GM19193 (cell line): ENCODE data around the gene SNX22.

Experiments used
- POLR2A ChIP-seq: IDR thresholded peaks from 4 replicates; pipeline ENCODE4 v1.6.1; 2011; ENCODE audit not compliant: insufficient read depth, insufficient read length; ENCODE audit errors: extremely low read depth

SNX22 gene

DNA sequence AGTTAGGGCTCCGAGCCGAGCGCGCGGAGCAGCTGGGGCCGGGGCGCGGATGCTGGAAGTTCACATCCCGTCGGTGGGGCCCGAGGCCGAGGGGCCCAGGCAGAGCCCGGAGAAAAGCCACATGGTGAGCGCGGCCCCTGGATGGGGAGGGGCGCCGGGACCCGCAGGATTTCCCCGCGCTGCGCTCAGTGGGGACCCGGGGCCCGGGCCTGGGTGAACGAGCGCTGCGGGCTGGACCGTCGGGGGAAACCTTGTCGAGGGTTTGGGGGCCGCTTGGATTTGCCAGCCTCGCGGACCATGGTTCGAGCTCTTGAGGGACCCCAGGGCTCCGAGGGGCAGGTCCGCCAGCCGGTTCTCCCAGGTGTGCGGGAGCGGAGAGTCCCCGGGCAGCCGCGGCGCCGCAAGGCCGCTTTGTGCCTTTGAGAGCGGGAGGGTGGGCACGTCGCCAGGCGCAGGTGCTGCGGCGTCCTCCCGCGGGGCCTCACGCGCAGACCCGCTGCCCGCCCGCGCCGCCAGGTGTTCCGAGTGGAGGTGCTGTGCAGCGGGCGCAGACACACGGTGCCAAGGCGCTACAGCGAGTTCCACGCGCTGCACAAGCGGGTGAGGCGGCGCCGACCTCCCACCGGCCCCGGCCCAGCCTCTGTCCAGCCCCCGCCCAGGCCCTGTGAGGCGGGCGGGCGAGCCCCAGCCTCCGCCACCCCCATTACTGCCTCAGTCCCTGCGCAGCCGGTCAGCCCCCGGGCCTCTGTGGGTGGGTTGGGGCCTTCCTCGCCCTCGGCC, at the start of gene SNX22:
TSS of gene SNX22 (plus strand) at position 5 of the 780 bp plus-strand sequence. CDS start at position 50, 45 bp downstream.
- TF ChIP-seq POLR2A = peak; percentile 76

- no peak for TF ChIP-seq POLR2A
Measured at GRCh38 chr15:64102497-64102896, 49.0 kb upstream of the SNX22 start.

DNA sequence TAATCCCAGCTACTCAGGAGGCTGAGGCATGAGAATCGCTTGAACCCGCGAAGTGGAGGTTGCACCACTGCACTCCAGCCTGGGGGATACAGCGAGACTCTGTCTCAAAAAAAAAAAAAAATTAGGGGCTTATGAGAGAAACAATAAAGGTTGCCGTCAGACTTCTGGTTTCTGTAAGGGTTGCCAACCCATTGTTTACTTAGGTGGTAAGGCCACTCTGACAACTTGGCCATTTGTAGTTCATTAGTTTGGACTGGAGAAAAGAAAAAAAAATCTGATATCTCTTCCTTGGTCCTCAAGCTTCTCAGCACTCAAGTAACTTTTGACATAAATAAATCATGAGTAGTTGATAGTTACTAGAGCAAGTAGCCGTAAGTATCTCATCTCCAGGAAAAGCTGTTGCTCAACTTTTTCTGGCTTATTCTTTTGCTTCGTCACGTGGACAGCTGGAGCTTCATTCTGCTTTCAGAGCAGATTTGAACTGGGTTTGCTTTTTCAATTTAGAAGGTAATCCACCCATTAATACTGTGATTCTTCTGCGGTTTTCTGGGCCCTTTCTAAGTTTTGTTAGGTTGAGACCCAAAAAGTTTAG, 46.3 kb upstream of the SNX22 start:
- TF ChIP-seq POLR2A = no peak

- TF ChIP-seq POLR2A = no peak
Measured at GRCh38 chr15:64107337-64107736, 44.2 kb upstream of the SNX22 start.

- no peak for TF ChIP-seq POLR2A
Measured at GRCh38 chr15:64110950-64111678, 40.4 kb upstream of the SNX22 start.

- no peak for TF ChIP-seq POLR2A
Measured at GRCh38 chr15:64111679-64112050, 39.9 kb upstream of the SNX22 start.

GRCh38 chr15:64112073-64112772, 39.3 kb upstream of the SNX22 start:
- no peak for TF ChIP-seq POLR2A

DNA sequence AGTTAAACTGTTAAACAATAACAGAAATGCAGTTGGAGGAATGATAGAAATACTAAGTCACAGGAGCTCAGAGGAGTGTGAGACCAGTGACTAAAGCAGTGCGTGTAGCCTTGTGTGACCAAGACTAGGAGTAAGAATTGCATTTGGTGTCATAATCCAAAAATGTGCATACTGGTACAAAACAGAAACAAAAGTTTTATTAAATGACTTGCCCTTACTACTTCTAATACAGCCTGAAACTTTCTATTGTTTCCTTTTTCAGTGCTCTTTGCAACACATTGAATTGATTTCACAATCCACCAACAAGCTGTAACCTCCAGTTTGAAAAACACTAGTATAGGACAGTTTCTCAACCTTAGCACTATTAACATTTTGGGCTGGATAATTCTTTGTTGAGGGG, 38.6 kb upstream of the SNX22 start:
- TF ChIP-seq POLR2A = no peak

DNA sequence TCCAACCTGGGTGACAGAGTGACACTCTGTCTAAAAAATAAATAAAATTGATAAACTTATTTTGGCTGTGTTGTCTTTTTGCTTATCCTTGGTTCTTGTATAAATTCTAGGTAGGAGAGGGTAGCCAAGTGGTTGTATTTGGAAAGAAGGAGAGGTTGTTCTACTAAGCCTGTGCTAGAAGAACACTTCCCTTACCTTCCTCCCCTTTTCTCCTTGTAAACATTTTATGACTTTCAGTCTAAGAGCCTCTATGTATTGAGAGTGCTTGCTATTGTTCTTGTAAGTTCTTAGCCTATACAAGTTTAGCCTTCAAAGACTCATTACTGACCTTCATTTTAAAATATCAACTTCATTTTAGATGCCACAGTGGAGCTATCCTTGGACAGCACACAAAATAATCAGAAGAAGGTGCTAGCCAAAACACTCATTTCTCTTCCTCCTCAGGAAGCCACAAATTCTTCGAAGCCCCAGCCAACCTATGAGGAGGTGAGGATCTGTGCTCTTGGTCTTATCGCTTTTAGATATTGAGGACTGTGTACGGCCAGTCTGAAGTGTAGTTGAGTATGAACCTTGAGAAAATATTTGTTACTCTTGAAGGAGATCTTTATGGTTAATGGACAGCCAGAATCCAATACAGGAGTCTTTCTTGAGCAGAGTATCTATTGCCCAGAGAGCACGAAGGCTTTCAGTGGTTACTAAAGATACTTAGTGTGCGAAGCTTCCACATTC, 33.6 kb upstream of the SNX22 start:
- TF ChIP-seq POLR2A = no peak

DNA sequence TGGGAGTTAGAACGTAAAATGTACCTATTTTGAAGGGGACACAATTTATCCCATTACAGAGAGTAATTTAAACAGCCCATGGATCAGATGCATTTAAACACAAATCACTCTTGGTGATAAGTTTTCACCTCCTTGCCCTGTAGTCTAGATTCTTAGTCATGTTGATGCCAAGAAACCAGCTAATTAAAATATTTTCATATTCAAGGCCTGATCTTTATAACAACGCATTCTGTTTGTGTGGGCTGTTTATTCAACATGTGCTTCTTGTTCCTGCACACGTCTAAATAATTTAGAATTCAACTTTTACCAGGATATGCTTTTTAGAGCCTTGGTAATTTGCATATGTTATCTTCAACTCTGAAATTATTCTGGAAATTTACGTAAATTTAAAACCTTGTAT, 29.9 kb upstream of the SNX22 start:
- no peak for TF ChIP-seq POLR2A

GRCh38 chr15:64122444-64122843, 29.1 kb upstream of the SNX22 start:
- no peak for TF ChIP-seq POLR2A

DNA sequence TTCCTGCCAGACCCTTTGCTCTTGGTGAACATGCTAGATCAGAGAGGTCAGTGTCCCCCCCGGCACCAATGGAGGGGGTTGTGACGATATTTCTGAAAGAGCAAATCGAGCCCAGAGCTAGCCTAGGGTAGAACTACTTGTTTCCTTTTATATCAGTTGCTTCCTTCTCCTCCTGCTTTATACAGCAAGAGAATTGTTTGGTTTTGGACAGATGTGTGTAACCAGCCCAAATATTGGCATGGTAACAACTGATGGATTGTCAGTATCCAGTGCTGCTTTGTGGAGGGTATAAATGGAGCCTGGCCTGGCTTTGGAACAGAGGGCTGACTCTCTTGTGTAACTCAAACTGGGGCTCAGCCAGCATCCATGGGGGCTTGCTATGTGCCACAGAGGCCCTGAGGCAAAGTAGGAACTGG, 28.6 kb upstream of the SNX22 start:
- TF ChIP-seq POLR2A = no peak

- no peak for TF ChIP-seq POLR2A
Measured at GRCh38 chr15:64125978-64126377, 25.6 kb upstream of the SNX22 start.

DNA sequence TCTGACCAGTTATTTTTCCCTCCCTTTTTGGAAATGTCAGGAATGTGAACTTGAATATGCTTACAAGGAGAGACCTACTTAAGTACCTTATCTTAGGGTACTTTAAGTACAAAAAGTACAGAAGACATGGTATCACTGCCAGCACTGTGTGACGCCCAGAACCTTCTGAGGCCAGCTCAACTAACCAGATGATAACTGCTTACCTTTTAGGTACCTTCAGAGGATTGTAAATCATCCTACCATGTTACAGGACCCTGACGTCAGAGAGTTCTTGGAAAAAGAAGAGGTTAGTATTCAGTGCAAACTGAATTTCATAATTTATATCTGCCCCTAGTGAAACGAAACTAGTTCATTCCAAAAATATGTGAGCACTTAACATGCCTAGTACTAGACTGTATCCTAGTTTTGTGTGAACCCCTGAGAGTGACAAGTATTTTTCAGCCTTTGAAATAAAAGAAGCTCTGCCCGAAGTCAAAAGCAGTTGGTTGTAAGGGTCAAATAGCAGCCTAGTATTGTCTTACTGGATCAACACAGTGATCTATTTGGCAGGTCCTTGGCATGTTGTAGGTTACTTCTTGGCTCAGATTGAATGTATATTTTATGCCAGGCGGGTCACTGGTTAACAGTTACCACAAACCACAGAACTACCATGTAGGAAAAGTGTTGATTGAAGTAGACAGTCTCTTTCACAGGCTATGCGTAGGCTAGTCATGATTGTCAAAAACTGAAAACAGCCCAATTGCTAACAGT, 23.8 kb upstream of the SNX22 start:
- no peak for TF ChIP-seq POLR2A
